ENCODE results near the gene SUV39H2.
A peak's percentile ranks its signal among the peaks of the same experiment; 100 is the strongest.
"Not testable (repeated sequence)": the region's sequence is repeated elsewhere in the genome, so short reads cannot be mapped to it uniquely, and the experiment has no call there.

The SUV39H2 gene

DNA sequence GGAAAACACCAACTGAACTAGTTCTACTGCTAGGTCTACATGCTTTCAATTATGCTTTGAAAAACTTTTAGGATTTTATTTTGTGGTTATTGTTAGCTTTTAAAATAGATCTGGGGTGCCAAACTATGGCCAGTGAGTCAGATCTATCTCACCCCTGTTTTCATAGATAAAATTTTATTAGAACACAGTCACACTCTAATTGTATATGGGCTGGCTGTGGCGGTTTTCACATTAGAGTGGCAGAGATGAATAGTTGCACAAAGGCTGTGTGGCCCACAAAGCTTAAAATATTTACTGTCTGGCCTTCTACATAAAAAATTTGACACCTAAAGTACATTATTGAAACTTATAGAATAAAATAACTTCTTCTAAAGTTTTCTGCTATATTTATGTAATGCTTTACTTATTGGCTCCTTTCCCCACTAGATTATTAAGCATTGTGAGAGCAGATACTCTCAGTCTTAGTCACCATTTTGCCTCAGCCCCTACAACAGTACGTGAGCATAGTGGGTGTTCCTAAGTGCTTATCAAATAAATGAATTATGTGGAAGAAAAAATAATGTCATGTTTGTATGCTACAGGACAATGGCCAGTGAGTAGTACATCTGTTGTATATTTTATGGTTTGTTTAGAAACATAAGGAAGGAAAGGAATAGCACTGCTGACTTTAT, 5.4 kb upstream of the SUV39H2 start:
- no peak for DNase-seq

GRCh38 chr10:14875941-14876340, 2.7 kb upstream of the SUV39H2 start:
- DNase-seq, result no peak

DNA sequence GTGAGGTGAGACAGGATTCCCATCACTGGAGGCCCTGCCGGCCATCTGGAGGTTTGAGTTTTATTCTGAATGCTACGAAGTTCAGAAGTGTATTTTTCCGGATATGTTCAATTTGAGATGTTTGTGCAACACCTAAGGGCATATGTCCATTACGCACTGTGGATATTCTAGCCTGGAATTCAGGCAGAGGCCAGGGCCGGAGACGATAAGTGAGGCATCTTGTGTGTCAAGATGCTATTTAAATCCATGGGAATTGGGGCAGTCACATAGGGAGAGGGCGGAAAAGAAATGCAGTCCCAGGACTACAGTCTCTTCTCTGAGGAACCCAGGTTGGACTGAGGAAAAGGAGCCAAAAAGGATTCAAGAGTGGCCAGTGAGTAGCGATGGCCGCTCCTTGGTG, 1.9 kb upstream of the SUV39H2 start:
- no peak for DNase-seq

- DNase-seq, result no peak
Observed at GRCh38 chr10:14879124-14879927, 660 bp downstream of the SUV39H2 start.

DNA sequence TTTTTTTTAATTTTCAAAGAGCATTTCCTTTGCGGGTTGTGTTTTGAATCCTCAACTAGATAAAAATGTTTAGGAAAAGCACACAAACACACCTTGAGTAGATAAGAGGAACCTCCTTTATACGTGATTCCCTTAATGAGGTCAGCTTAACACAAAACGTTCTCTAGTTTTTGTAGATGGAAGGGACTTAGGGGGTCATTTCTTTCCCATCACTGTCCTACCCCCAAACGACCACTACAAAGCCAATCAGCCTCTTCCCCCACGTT, 1.2 kb downstream of the SUV39H2 start:
- DNase-seq, result no peak

DNA sequence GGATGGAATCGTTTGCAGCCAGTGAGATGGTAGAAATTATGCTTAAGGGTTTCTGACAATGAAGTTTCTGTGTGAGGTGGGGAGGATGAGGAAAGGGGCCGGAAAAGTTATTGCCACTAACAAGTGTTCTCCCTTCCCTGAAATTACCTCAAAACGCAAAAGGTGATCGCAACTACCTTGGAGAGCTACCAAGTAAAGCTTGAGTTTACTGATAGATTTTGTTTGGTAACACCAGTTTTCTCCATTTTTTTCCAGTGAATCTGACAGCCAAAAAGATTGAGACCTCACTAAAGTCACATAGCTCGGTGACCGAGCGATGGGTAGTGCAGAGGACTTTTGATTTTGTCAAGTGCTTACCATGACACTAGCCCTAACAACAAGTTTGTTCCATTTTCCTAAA, 1.6 kb downstream of the SUV39H2 start:
- DNase-seq, result peak; percentile 19

DNA sequence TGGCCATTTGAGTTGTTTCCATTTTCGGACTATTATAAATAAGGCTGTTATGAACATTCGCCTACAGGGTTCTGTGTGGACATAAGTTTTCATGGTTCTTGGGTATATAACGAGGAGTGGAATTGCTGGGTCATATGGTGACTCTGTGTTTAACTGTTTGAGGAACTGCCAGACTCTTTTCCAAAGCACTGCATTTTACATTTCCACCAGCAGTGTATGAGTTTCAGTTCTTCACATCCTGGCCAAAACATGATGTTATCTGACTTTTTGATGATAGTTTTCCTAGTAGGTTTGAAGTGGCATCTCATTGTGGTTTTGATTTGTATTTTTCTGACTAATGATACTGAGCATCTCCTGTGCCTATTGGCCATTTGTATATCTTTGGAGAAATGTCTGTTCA, 5.4 kb downstream of the SUV39H2 start:
- DNase-seq, result no peak

- no peak for DNase-seq
Observed at GRCh38 chr10:14889318-14889717, 10.7 kb downstream of the SUV39H2 start.

GRCh38 chr10:14891151-14891550, 12.5 kb downstream of the SUV39H2 start:
- DNase-seq, result no peak

GRCh38 chr10:14904316-14904732, 25.7 kb downstream of the SUV39H2 start:
- no peak for DNase-seq

DNA sequence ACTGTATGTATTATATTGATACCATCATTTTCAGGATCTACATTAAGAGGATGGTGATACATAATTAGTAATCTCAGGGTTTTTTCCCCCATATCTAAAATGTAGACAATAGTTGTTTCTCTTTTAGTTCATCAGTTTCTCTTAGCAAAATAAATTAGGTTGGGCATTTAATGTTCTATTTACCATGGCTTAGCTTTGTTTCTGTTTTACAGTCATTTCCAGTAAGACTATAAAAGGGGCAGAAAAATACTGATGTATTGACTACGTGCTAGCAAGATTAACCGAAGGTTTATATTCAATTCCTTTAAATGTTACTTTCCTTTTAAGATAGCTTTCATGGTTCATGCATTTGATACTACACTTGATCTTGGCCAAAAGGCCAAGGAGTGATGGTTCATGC, 26.2 kb downstream of the SUV39H2 start:
- no peak for DNase-seq

GRCh38 chr10:14905890-14906289, 27.2 kb downstream of the SUV39H2 start:
- no peak for DNase-seq

DNA sequence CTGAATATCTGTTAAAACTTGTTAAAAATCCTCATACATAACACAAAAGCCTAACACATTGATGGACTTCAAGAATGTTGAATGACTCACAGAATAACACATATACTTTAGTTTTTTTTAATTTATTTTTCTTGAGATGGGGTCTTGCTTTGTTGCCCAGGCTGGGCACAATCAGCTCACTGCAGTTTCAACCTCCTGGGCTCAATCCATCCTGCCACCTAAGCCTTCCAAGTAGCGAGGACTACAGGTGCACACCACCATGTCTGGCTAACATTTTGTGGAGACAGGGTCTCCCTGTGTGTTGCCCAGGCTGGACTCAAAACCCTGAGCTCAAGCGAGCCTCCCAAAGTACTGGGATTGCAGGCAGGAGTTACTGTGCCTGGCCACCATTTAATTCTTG, 28.1 kb downstream of the SUV39H2 start:
- DNase-seq, result no peak

DNA sequence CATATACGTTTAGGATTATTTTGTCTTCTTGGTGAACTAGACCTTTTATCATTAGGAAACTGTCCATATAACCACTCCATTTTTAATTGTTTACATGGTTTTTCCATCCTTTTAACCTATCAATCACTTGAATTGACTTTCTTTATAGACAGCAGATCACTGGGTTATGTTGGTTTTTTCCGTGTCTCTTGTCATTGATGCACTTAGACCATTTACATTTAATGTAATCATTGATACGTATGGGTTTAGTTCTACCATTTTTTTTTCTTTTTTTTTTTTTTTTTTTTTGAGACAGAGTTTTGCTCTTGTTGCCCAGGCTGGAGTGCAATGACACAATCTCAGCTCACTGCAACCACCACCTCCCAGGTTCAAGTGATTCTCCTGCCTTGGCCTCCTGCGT, 28.9 kb downstream of the SUV39H2 start:
- DNase-seq, result not testable (repeated sequence)

- no peak for DNase-seq
Observed at GRCh38 chr10:14909101-14909500, 30.4 kb downstream of the SUV39H2 start.

DNA sequence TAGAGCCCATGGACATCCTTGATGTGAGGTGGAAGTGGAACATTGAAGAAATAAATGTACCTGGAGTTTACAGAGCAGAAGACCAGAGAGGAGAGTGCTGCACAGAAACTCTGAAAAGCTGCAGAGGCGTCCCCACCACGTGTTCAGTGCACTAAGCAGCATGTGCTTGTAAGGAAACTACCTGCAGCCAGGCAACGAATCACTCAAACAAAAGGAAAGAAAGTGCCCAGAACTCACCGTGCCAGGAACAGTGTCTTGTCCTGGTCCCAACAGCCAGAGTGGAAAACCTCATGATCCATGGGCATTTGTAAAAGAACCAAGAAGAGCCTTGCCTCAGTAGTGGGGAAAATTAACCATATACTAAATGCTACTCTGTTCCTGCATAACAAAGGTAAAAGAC, 32.3 kb downstream of the SUV39H2 start:
- no peak for DNase-seq

DNA sequence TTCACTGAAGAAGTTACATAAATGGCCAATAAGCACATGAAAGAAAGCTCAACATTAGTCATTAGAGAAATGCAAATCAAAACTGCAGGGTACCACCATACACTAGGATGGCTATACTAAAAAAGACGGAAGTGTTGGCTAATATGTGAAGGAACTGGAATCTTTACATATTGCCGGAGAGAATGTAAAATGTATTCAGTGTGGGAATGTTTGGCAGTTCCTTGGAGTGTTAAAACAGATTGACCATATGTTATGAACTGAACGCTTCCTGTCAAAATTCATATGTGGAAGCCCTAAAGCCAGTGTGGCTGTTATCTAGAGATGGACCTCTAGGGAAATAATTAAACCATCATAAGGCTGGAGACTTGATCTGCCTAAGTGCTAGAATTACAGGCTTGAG, 33.1 kb downstream of the SUV39H2 start:
- no peak for DNase-seq

GRCh38 chr10:14916600-14916999, 37.9 kb downstream of the SUV39H2 start:
- DNase-seq, result no peak

DNA sequence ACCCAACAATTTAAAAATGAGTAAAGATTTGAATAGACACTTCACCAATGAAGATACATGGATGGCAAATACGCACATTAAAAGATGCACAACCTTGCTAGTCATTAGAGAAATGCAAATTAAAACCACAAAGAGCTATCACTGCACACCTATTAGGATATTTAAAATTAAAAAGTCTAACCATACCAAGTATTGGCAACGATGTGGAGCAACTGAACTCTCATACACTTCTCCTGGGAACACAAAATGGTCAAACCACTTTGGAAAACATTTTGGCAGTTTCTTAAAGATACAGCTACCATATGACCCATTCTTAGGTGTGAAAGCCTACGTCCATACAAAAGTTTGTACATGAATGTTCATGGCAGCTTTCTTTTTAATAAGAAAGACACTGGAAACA, 39.2 kb downstream of the SUV39H2 start:
- no peak for DNase-seq

GRCh38 chr10:14918964-14919363, 40.3 kb downstream of the SUV39H2 start:
- DNase-seq, result no peak

GRCh38 chr10:14924013-14924412, 45.3 kb downstream of the SUV39H2 start:
- DNase-seq, result no peak

DNA sequence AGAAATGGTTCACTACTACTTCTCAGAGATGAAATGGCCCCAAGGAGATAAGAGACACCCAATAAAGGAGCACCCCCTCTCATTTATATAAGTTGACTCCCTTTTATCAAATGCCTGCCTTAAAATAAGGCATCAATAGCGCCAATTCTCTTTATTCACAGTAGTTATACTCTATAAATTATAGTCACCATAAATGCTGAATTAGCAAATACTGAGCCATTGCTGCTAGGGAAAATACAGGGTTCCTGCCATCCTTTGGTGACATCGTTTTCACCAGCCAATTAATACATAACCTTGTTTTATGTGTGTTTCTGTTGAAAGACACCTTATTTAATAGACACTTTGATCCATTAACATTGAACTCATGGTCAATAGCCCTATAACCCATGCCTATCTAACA, 46.6 kb downstream of the SUV39H2 start:
- no peak for DNase-seq

DNA sequence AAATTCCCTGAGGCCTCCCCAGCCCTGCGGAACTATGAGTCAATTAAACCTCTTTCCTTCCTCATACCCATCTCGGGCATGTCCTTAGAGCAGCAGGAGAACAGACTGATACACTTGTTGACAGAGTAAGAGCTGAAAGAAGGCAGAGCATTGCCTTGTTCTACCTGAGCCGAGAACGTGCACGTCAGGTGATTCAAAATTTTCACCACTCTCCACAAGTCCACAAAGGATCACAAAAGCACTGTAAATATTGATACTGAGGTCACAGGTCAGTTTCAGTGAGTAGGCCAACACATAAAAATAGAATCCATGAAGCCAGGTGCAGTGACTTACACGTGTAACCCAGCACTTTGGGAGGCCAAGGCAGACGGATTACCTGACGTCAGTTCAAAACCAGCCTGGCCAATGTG, 47.4 kb downstream of the SUV39H2 start:
- DNase-seq, result no peak

- no peak for DNase-seq
Observed at GRCh38 chr10:14926722-14927416, 48.2 kb downstream of the SUV39H2 start.
